H9 (cell line): ENCODE measurements around the gene IFNA13. TPM values are rescaled to one million over a fixed set of nuclear protein-coding genes. Genes with fewer than 3 reads are reported as not detected.

ENCODE experiments used
- DNase-seq: peaks from one replicate; pipeline ENCODE4 v3.0.0-alpha.2; 2017
- H2AFZ ChIP-seq: one replicate; pipeline ENCODE4 v1.6.1; 2013; ENCODE audit warnings: mild to moderate bottlenecking, low read length, control low read depth, moderate library complexity
- H2AK5ac ChIP-seq: 2 replicates; pipeline ENCODE4 v1.6.1; 2013; ENCODE audit warnings: low read length, control low read depth, mixed read lengths; ENCODE audit not compliant: insufficient read length
- H2BK120ac ChIP-seq: one replicate; pipeline ENCODE4 v1.6.1; 2013; ENCODE audit warnings: low read depth, mild to moderate bottlenecking, low read length, control low read depth, inconsistent platforms; ENCODE audit not compliant: poor library complexity, severe bottlenecking
- H2BK12ac ChIP-seq: 2 replicates; pipeline ENCODE4 v1.6.1; 2013; ENCODE audit warnings: low read length, control low read depth, mixed read lengths, low read depth; ENCODE audit not compliant: insufficient read length
- H2BK15ac ChIP-seq: 2 replicates; pipeline ENCODE4 v1.6.1; 2013; ENCODE audit warnings: low read depth, low read length, control low read depth
- H2BK20ac ChIP-seq: one replicate; pipeline ENCODE4 v1.6.1; 2013; ENCODE audit warnings: low read depth, mild to moderate bottlenecking, low read length, control low read depth, inconsistent platforms; ENCODE audit not compliant: poor library complexity, severe bottlenecking
- H2BK5ac ChIP-seq: 2 replicates; pipeline ENCODE4 v1.6.1; 2013; ENCODE audit warnings: low read length, control low read depth, mixed read lengths; ENCODE audit not compliant: insufficient read length
- H3K14ac ChIP-seq: 2 replicates; pipeline ENCODE4 v1.6.1; 2013; ENCODE audit warnings: low read length, control low read depth; ENCODE audit not compliant: insufficient read depth
- H3K18ac ChIP-seq: 2 replicates; pipeline ENCODE4 v1.6.1; 2013; ENCODE audit warnings: low read depth, mild to moderate bottlenecking, mixed read lengths, low read length, control low read depth; ENCODE audit not compliant: insufficient read length
- H3K23ac ChIP-seq: 2 replicates; pipeline ENCODE4 v1.6.1; 2013; ENCODE audit warnings: low read length, control low read depth, mixed read lengths, low read depth; ENCODE audit not compliant: insufficient read length
- H3K23me2 ChIP-seq: 2 replicates; pipeline ENCODE4 v1.6.1; 2013; ENCODE audit warnings: low read depth, mild to moderate bottlenecking, mixed read lengths, low read length, control low read depth; ENCODE audit not compliant: insufficient read length, poor library complexity, severe bottlenecking
- H3K27ac ChIP-seq: 2 replicates; pipeline ENCODE4 v1.5.1; 2013; ENCODE audit warnings: low read length, control low read depth, mixed read lengths, low read depth; ENCODE audit not compliant: insufficient read length
- H3K27me3 ChIP-seq: 2 replicates; pipeline ENCODE4 v1.6.1; 2013; ENCODE audit warnings: low read length, control low read depth, inconsistent platforms; ENCODE audit not compliant: insufficient read depth
- H3K4ac ChIP-seq: 2 replicates; pipeline ENCODE4 v1.6.1; 2013; ENCODE audit warnings: low read depth, mild to moderate bottlenecking, control low read depth, inconsistent platforms, low read length, moderate library complexity
- H3K4me1 ChIP-seq: 2 replicates; pipeline ENCODE4 v1.6.1; 2013; ENCODE audit warnings: low read length, control low read depth, inconsistent platforms; ENCODE audit not compliant: insufficient read depth
- H3K4me2 ChIP-seq: 2 replicates; pipeline ENCODE4 v1.6.1; 2013; ENCODE audit warnings: low read length, control low read depth, mixed read lengths; ENCODE audit not compliant: insufficient read length, insufficient read depth
- H3K56ac ChIP-seq: 2 replicates; pipeline ENCODE4 v1.6.1; 2013; ENCODE audit warnings: low read depth, mild to moderate bottlenecking, mixed read lengths, low read length, control low read depth; ENCODE audit not compliant: insufficient read length
- H3K79me1 ChIP-seq: 2 replicates; pipeline ENCODE4 v1.6.1; 2013; ENCODE audit warnings: low read depth, mild to moderate bottlenecking, moderate library complexity, low read length, control low read depth, inconsistent platforms; ENCODE audit not compliant: insufficient read depth, poor library complexity, severe bottlenecking
- H3K79me2 ChIP-seq: 2 replicates; pipeline ENCODE4 v1.6.1; 2013; ENCODE audit warnings: low read length, control low read depth, inconsistent platforms; ENCODE audit not compliant: insufficient read depth
- H3K9ac ChIP-seq: 2 replicates; pipeline ENCODE4 v1.6.1; 2013; ENCODE audit warnings: low read length, control low read depth, mixed read lengths; ENCODE audit not compliant: insufficient read length; ENCODE audit errors: extremely low read depth
- H3K9me3 ChIP-seq: one replicate; pipeline ENCODE4 v1.6.1; 2013; ENCODE audit warnings: low read depth, low read length, inconsistent platforms; ENCODE audit not compliant: control insufficient read depth
- H3T11ph ChIP-seq: one replicate; pipeline ENCODE4 v1.6.1; 2013; ENCODE audit warnings: mild to moderate bottlenecking, low read length, control low read depth, inconsistent platforms
- H4K20me1 ChIP-seq: one replicate; pipeline ENCODE4 v1.6.1; 2013; ENCODE audit not compliant: control insufficient read depth, insufficient read length, insufficient read depth
- H4K5ac ChIP-seq: 2 replicates; pipeline ENCODE4 v1.6.1; 2013; ENCODE audit warnings: low read depth, mild to moderate bottlenecking, mixed read lengths, low read length, control low read depth; ENCODE audit not compliant: insufficient read length
- H4K8ac ChIP-seq: replicated peaks from 2 replicates; pipeline ENCODE4 v1.6.1; 2013; ENCODE audit warnings: low read length, control low read depth, mixed read lengths, low read depth; ENCODE audit not compliant: insufficient read length
- H4K91ac ChIP-seq: 2 replicates; pipeline ENCODE4 v1.6.1; 2013; ENCODE audit warnings: low read depth, mild to moderate bottlenecking, moderate library complexity, mixed read lengths, low read length, control low read depth; ENCODE audit not compliant: insufficient read length
- H3K27ac Mint-ChIP-seq, 3 experiments: 2 replicates in 2 of 3; 3 replicates in 1 of 3; pipeline ENCODE4 v1.8.0; 2020 to 2021; ENCODE audit warnings: mixed read lengths in 3 of 3, mild to moderate bottlenecking in 1 of 3, moderate library complexity in 1 of 3
- H3K27me3 Mint-ChIP-seq: 2 replicates; pipeline ENCODE4 v1.8.0; 2021; ENCODE audit warnings: low read depth, mild to moderate bottlenecking, moderate library complexity, mixed read lengths
- H3K36me3 Mint-ChIP-seq, 3 experiments: 2 replicates in 2 of 3; 3 replicates in 1 of 3; pipeline ENCODE4 v1.8.0; 2020 to 2021; ENCODE audit warnings: low read depth in 3 of 3, mixed read lengths in 3 of 3; ENCODE audit not compliant: insufficient read depth in 1 of 3
- H3K4me1 Mint-ChIP-seq, 2 experiments: 2 replicates each; pipeline ENCODE4 v1.8.0; 2020; ENCODE audit warnings: mixed read lengths in 2 of 2
- H3K4me3 Mint-ChIP-seq, 2 experiments: 2 replicates in 1 of 2; 3 replicates in 1 of 2; pipeline ENCODE4 v1.8.0; 2020 to 2021; ENCODE audit warnings: mild to moderate bottlenecking in 2 of 2, mixed read lengths in 2 of 2, moderate library complexity in 1 of 2
- H3K9me3 Mint-ChIP-seq, 2 experiments: 2 replicates in 1 of 2; 3 replicates in 1 of 2; pipeline ENCODE4 v1.8.0; 2020; ENCODE audit warnings: mild to moderate bottlenecking in 2 of 2, mixed read lengths in 2 of 2, moderate library complexity in 1 of 2
- WGBS: extraction: QIAGEN DNeasy Blood & Tissue Kit; methylation state at CpG from one replicate; pipeline ENCODE4 v1.1.7; 2013; ENCODE audit warnings: missing lambda C conversion rate, low lambda C conversion rate, mixed read lengths; ENCODE audit not compliant: insufficient read length; ENCODE audit errors: extremely low coverage; 5-methylcytosine and 5-hydroxymethylcytosine counted together
- total RNA-seq: library from RNA; stranded (reverse); gene quantifications from 2 replicates; pipeline ENCODE4 v1.2.1, GENCODE V29; 2021
- TF ChIP-seq, protein P1 (sequence below): fragments of 200-600 bp; sonication (generic); conservative IDR thresholded peaks from 3 replicates; pipeline ENCODE4 v1.8.0; 2021; ENCODE audit warnings: antibody characterized with exemption, mild to moderate bottlenecking

Gene IFNA13
- total RNA-seq, 1 experiment from 2014 or later = not detected

DNA sequence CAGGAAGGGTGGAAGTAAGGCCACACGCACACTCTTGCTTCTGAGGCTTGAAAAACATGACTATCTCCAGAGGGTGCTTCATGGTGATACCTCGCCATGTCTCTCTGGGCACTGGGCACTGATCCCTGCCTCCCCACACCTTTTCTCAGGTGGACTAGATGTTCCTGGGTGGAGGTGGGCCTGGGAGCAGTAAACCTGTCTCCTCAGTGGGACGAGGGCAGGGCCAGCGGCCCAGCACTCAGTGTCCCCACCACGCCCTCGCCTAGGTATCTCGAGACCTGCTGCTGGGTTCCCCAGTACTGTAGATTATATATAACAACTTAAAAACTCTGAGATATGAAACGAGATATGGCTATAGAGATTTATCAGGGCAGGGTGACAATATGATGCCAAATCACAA lies 5.6 kb downstream of the IFNA13 start:
- Histone ChIP-seq H3K4me2 (no peak overlapping the region), H2BK5ac (no peak overlapping the region), H4K5ac (no peak overlapping the region), H2BK120ac (no peak overlapping the region), H3K9me3 (no peaks in the 10 kb centered on the region), H3K14ac (no peak overlapping the region), H3K23me2 (no peaks in the 10 kb centered on the region), H3K27me3 (no peaks in the 10 kb centered on the region), H2BK20ac (no peak overlapping the region), H3K79me1 (no peaks in the 10 kb centered on the region), H2BK12ac (no peak overlapping the region), H3K9ac (no peak overlapping the region), H3K79me2 (no peaks in the 10 kb centered on the region), H3K18ac (no peak overlapping the region), H4K20me1 (no peaks in the 10 kb centered on the region), H2BK15ac (no peak overlapping the region), H3K4me1 (no peaks in the 10 kb centered on the region; the same call in 1 of the 2 replicates), H3K4ac (no peak overlapping the region), H4K8ac (no peak overlapping the region), H2AK5ac (no peak overlapping the region), H3K56ac (no peak overlapping the region), H3K27ac (no peak overlapping the region), H3T11ph (no peak overlapping the region), H2AFZ (no peak overlapping the region), H3K23ac (no peak overlapping the region), H4K91ac (no peak overlapping the region)
- H3K9me3 Mint-ChIP-seq = no peaks in the 10 kb centered on the region
- no peak for DNase-seq
- H3K36me3 Mint-ChIP-seq = no peaks in the 10 kb centered on the region
- peaks cover 1% of the 10 kb centered on the region; the same call in 1 of the 2 replicates for H3K27me3 Mint-ChIP-seq
- TF ChIP-seq, protein P1, sequence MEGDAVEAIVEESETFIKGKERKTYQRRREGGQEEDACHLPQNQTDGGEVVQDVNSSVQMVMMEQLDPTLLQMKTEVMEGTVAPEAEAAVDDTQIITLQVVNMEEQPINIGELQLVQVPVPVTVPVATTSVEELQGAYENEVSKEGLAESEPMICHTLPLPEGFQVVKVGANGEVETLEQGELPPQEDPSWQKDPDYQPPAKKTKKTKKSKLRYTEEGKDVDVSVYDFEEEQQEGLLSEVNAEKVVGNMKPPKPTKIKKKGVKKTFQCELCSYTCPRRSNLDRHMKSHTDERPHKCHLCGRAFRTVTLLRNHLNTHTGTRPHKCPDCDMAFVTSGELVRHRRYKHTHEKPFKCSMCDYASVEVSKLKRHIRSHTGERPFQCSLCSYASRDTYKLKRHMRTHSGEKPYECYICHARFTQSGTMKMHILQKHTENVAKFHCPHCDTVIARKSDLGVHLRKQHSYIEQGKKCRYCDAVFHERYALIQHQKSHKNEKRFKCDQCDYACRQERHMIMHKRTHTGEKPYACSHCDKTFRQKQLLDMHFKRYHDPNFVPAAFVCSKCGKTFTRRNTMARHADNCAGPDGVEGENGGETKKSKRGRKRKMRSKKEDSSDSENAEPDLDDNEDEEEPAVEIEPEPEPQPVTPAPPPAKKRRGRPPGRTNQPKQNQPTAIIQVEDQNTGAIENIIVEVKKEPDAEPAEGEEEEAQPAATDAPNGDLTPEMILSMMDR = no peak
- H3K27ac Mint-ChIP-seq = no peak overlapping the region
- no peaks in the 10 kb centered on the region for H3K4me1 Mint-ChIP-seq
- no CpG with 5 or more reads among the region's 8 CpGs for WGBS
- H3K4me3 Mint-ChIP-seq = no peak overlapping the region
